HepG2 (cell line): ENCODE data around the gene MCAM. TPM values are rescaled to one million over a fixed set of nuclear protein-coding genes. Genes with fewer than 3 reads are reported as not detected.
A peak's percentile ranks its signal among the peaks of the same experiment; 100 is the strongest.

Experiments
- ATAC-seq: fragments of 200-7000 bp; cut with Tn5 transposase; 3 replicates; pipeline ENCODE4 v1.9.1; 2020; ENCODE audit warnings: mild to moderate bottlenecking, moderate library complexity
- BruUV-seq: library from RNA; stranded (reverse); fragments of 400-500 nt; replicated peaks from 2 replicates; lab custom pipeline; 2021; lab: Mats Ljungman, UMichigan
- CTCF ChIA-PET: fragments of 300-600 bp; formaldehyde crosslinking; extraction: SDS; loops from one replicate; lab custom pipeline; 2021; ENCODE audit warnings: low total read pairs, inconsistent platforms, low intra/inter-chr PET ratio; lab: Yijun Ruan, JAX
- POLR2A ChIA-PET: fragments of 350-600 bp; sonication (Branson Sonifier 250); formaldehyde crosslinking; loops from one replicate; lab custom pipeline; 2020; ENCODE audit warnings: antibody characterized with exemption, inconsistent platforms; lab: Yijun Ruan, JAX
- DNase-seq: peaks from one replicate; pipeline ENCODE4 v3.0.0-alpha.2; 2015; ENCODE audit warnings: low spot score
- FAIRE-seq: peaks from 3 replicates; lab custom pipeline; 2011; peaks lifted over from hg19 to GRCh38; lab: Jason Lieb, UNC
- H2AFZ ChIP-seq: one replicate; pipeline ENCODE4 v1.6.1; 2011; ENCODE audit warnings: low read length, inconsistent platforms
- H3K27ac ChIP-seq: fragments of 300-600 bp; 3 replicates; pipeline ENCODE4 v1.8.0; 2011; ENCODE audit warnings: mixed run types, mild to moderate bottlenecking, mixed read lengths, low read length, inconsistent platforms; ENCODE audit not compliant: insufficient read depth; ENCODE audit errors: extremely low read length
- H3K27me3 ChIP-seq, 2 experiments: fragments of 200-600 bp in 1 of 2; 2 replicates in 1 of 2; 3 replicates in 1 of 2; pipeline versions ENCODE4 v1.6.0 to v1.8.0; 2011; ENCODE audit warnings: low read length in 2 of 2, mild to moderate bottlenecking in 2 of 2, moderate library complexity in 2 of 2, inconsistent platforms in 1 of 2; ENCODE audit not compliant: insufficient read depth in 2 of 2, control insufficient read depth in 1 of 2
- H3K36me3 ChIP-seq, 2 experiments: fragments of 200-600 bp in 1 of 2; replicated peaks in 1 of 2; 2 replicates in 1 of 2; 3 replicates in 1 of 2; pipeline versions ENCODE4 v1.5.1 to v1.8.0; 2011; ENCODE audit warnings: low read length in 2 of 2, inconsistent platforms in 1 of 2; ENCODE audit not compliant: insufficient read depth in 2 of 2, control insufficient read depth in 1 of 2
- H3K4me1 ChIP-seq: 2 replicates; pipeline ENCODE4 v1.5.1; 2012; ENCODE audit warnings: low read length, inconsistent platforms; ENCODE audit not compliant: insufficient read depth
- H3K4me2 ChIP-seq: 2 replicates; pipeline ENCODE4 v1.6.0; 2011; ENCODE audit warnings: low read depth, low read length, inconsistent platforms
- H3K4me3 ChIP-seq, 3 experiments: fragments of 200-600 bp in 1 of 3; sonication (generic), shearing (Covaris generic) in 1 of 3; replicated peaks in 1 of 3; 2 replicates each; pipeline ENCODE4 v1.5.1; 2011 to 2016; ENCODE audit warnings: low read length in 3 of 3, inconsistent platforms in 2 of 3, low read depth in 2 of 3, mild to moderate bottlenecking in 2 of 3, control low read depth in 1 of 3, mixed read lengths in 1 of 3; ENCODE audit not compliant: insufficient read depth in 1 of 3
- H3K79me2 ChIP-seq: one replicate; pipeline ENCODE4 v1.6.1; 2011; ENCODE audit warnings: low read length, inconsistent platforms; ENCODE audit not compliant: insufficient read depth
- H3K9ac ChIP-seq: 2 replicates; pipeline ENCODE4 v1.6.0; 2011; ENCODE audit warnings: mild to moderate bottlenecking, low read depth, low read length, inconsistent platforms; ENCODE audit not compliant: insufficient read depth
- H3K9me3 ChIP-seq: 2 replicates; pipeline ENCODE4 v1.5.1; 2012; ENCODE audit warnings: mild to moderate bottlenecking, low read length
- H4K20me1 ChIP-seq: 2 replicates; pipeline ENCODE4 v1.6.0; 2011; ENCODE audit warnings: inconsistent platforms, mild to moderate bottlenecking, low read length, moderate library complexity; ENCODE audit not compliant: insufficient read depth
- ASH2L ChIP-seq: fragments of 300-600, 200-600 bp; sonication (generic); IDR thresholded peaks from 2 replicates; pipeline ENCODE4 v1.7.0; 2017; ENCODE audit warnings: low read depth, mild to moderate bottlenecking, moderate library complexity, mixed read lengths, low read length; ENCODE audit not compliant: insufficient read length
- BCL3 ChIP-seq: sonication (generic); formaldehyde crosslinking; IDR thresholded peaks from 2 replicates; pipeline ENCODE4 v1.5.1; 2020; ENCODE audit warnings: mild to moderate bottlenecking, missing genetic modification reagents, moderate library complexity
- CTCF ChIP-seq: sonication (generic); formaldehyde crosslinking; IDR thresholded peaks from 2 replicates; pipeline ENCODE4 v1.5.0; 2020; ENCODE audit warnings: mild to moderate bottlenecking, missing genetic modification reagents, moderate library complexity
- FOXJ3 ChIP-seq: sonication (generic); formaldehyde crosslinking; IDR thresholded peaks from 2 replicates; pipeline ENCODE4 v1.4.0; 2020; ENCODE audit warnings: missing genetic modification reagents, mild to moderate bottlenecking, borderline replicate concordance
- KMT2A ChIP-seq: sonication (generic); formaldehyde crosslinking; IDR thresholded peaks from 2 replicates; pipeline ENCODE4 v1.4.0; 2020; ENCODE audit warnings: missing genetic modification reagents
- PATZ1 ChIP-seq: sonication (generic); formaldehyde crosslinking; IDR thresholded peaks from 2 replicates; pipeline ENCODE4 v1.4.0; 2020; ENCODE audit warnings: missing genetic modification reagents
- STAG1 ChIP-seq: sonication (generic); formaldehyde crosslinking; IDR thresholded peaks from 2 replicates; pipeline ENCODE4 v1.4.0; 2020; ENCODE audit warnings: missing genetic modification reagents
- ZNF562 ChIP-seq: sonication (generic); formaldehyde crosslinking; IDR thresholded peaks from 2 replicates; pipeline ENCODE4 v1.8.0; 2022; ENCODE audit warnings: missing genetic modification reagents, borderline replicate concordance
- ZSCAN21 ChIP-seq: sonication (generic); formaldehyde crosslinking; IDR thresholded peaks from 2 replicates; pipeline ENCODE4 v1.8.0; 2022; ENCODE audit warnings: mild to moderate bottlenecking, missing genetic modification reagents, moderate library complexity, borderline replicate concordance
- WGBS: methylation state at CpG from one replicate; pipeline ENCODE4 v1.1.6; 2017; ENCODE audit warnings: low lambda C conversion rate; 5-methylcytosine and 5-hydroxymethylcytosine counted together
- in situ Hi-C: cut with HindIII; loops from 2 replicates; pipeline ENCODE4 v1.10.0; 2017; ENCODE audit warnings: low pct_unique_long_range_greater_than_20kb; ENCODE audit not compliant: extremely low pct_ligation_motif_present
- intact Hi-C: fragments of 100-400 bp; cut with micrococcal nuclease; formaldehyde crosslinking; loops from one replicate; pipeline ENCODE4 v1.10.0; 2022; ENCODE audit not compliant: unreplicated experiment
- polyA plus RNA-seq, 8 experiments: library from polyadenylated mRNA; depleted of rRNA in 3 of 8; stranded (reverse) in 7 of 8; unstranded in 1 of 8; fragments of >200 nt; fragmentation: Illumina TruSeq in 4 of 8; extraction: Trizol in 4 of 8; gene quantifications; 2 replicates each; pipeline versions ENCODE4 v1.2.1 to v1.2.3, GENCODE V29; 2011 to 2016; ENCODE audit warnings: low read depth in 4 of 8, missing spikeins in 1 of 8, mixed read lengths in 1 of 8; ENCODE audit not compliant: insufficient read depth in 1 of 8
- total RNA-seq, 5 experiments: library from RNA; depleted of rRNA; stranded (reverse); fragments of >200 nt; fragmentation: Illumina TruSeq; extraction: Trizol; gene quantifications; 2 replicates each; pipeline ENCODE4 v1.2.3, GENCODE V29; 2016; ENCODE audit warnings: low read depth in 1 of 5

The MCAM gene
- total and polyA plus RNA-seq, 2 of the 13 experiments (the other 11 are each of a cell fraction or from before 2014, with no cell fraction given), result 12.1 to 15.2 TPM

- TF ChIP-seq FOXJ3 (CRISPR knock-in tag), result no peak
- TF ChIP-seq ZSCAN21, result no peak
- TF ChIP-seq BCL3, result no peak
- no peak for TF ChIP-seq ASH2L
- no peak for TF ChIP-seq KMT2A (CRISPR knock-in tag)
Observed at GRCh38 chr11:119297938-119298337, 19.0 kb downstream of the MCAM start (continued).

GRCh38 chr11:119295178-119295577 is 21.8 kb downstream of the MCAM start:
- Histone ChIP-seq H3K36me3 (peaks cover 13 to 37% of the 10 kb centered on the region in 2 experiments), H3K9ac (no peak overlapping the region), H3K4me2 (no peak overlapping the region), H3K4me3 (no peak overlapping the region), H3K79me2 (no peaks in the 10 kb centered on the region), H3K27ac (no peak overlapping the region), H4K20me1 (no peaks in the 10 kb centered on the region), H3K27me3 (no peaks in the 10 kb centered on the region), H3K4me1 (no peaks in the 10 kb centered on the region), H3K9me3 (no peaks in the 10 kb centered on the region), H2AFZ (no peak overlapping the region)
- TF ChIP-seq STAG1 (CRISPR knock-in tag) (peak; percentile 27; the same call in 1 of the 2 replicates), CTCF (CRISPR knock-in tag) (peak; percentile 22), PATZ1 (CRISPR knock-in tag) (no peak), ZNF562 (CRISPR knock-in tag) (no peak)
- intact Hi-C loops, result no loop called here
- 61% methylated on average over 3 of the region's 3 CpGs for WGBS
- CTCF ChIA-PET, result no interaction called here
- FAIRE-seq (no peak), DNase-seq (no peak), ATAC-seq (no peak)
- in situ Hi-C loops, result no loop called here
- POLR2A ChIA-PET, result no interaction called here
- BruUV-seq, result no TSS peak
